CD4-positive, alpha-beta T cell treated with Interleukin-6 for 4 hours (primary cell): ENCODE data around the gene ALDH1A1.
"Not testable (repeated sequence)": the region's sequence is repeated elsewhere in the genome, so short reads cannot be mapped to it uniquely, and the experiment has no call there.

ENCODE experiments used
- DNase-seq: peaks from one replicate; pipeline ENCODE4 v3.0.0-alpha.2; 2020; ENCODE audit warnings: mixed read lengths

The ALDH1A1 gene

GRCh38 chr9:72978744-72979143 lies 25.9 kb upstream of the ALDH1A1 start:
- DNase-seq = no peak

DNA sequence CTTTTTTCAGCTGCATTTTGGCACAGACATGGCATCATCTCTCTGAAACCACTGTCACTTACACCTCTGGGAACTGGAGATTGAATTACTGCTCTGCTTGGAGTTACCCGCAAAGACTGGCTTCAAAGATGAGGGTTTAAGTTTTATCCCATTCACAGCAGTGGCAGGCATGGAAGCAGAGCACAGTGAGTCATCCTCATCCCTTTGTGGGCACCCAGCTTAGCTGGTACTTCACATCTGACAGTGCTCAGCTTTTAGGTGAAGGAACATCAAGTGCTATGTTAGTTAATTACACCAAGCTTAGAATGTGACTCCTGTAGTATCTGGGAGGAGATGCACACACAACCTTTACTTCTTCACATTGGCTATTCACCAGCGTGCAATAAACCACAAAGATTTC lies 24.8 kb upstream of the ALDH1A1 start:
- no peak for DNase-seq

DNA sequence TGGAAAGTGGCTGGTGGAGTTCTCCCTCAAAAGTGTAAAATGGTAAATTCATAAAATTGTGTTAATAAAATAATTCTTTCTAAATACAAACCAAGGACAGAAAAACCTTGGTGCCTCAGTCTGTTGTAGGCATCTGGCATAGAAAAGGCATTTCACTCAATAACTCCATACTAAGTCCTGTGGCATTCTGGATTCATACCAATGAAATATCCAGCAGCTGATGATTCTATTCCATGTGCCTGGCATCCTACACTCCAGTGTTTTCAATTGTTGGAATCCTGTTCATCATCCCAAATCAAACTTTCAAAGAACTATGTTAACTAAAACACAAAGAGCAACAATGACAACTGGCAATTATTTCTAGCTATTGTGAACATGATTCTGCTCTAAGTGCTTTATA lies 21.6 kb upstream of the ALDH1A1 start:
- DNase-seq = no peak

DNA sequence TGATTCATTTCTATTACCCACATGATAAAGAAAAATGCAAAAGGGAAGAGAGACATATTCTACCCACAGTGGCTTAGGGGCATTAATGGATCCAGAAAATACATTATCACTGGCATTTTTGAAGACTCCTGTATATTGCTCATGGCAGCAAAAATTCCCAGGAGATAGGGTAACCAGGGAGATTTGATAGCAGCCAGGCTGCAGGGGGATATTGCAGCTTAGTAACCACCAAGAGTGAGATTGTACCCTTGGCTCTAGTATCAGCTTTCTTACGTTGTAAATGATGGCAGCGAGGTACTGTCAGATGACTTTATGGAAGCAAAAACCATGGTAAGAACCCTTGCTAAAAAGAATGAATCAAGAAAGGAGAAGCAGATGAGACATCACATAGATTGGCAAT lies 19.8 kb upstream of the ALDH1A1 start:
- DNase-seq = no peak

- no peak for DNase-seq
Measured at GRCh38 chr9:72971411-72971810, 18.6 kb upstream of the ALDH1A1 start.

- no peak for DNase-seq
Measured at GRCh38 chr9:72960446-72960845, 7.6 kb upstream of the ALDH1A1 start.

GRCh38 chr9:72958485-72959281 lies 5.8 kb upstream of the ALDH1A1 start:
- DNase-seq = no peak

GRCh38 chr9:72955571-72955970 lies 2.7 kb upstream of the ALDH1A1 start:
- DNase-seq = no peak

DNA sequence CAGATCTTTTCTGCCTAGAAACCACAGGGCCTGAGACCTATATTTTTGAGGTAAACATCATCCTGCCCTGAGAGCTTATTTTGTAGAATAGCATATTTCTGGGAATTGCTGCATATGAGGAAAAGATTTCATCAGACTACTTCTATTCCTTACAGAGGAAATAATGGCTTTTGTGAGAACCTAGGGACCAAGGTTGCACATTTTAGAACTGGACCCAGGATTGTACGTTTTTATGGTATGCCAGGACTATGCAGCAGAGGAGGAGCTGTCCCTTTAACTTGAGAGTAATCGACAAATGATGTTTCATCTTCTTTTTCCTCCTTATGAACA lies 2.2 kb upstream of the ALDH1A1 start:
- DNase-seq = no peak

DNA sequence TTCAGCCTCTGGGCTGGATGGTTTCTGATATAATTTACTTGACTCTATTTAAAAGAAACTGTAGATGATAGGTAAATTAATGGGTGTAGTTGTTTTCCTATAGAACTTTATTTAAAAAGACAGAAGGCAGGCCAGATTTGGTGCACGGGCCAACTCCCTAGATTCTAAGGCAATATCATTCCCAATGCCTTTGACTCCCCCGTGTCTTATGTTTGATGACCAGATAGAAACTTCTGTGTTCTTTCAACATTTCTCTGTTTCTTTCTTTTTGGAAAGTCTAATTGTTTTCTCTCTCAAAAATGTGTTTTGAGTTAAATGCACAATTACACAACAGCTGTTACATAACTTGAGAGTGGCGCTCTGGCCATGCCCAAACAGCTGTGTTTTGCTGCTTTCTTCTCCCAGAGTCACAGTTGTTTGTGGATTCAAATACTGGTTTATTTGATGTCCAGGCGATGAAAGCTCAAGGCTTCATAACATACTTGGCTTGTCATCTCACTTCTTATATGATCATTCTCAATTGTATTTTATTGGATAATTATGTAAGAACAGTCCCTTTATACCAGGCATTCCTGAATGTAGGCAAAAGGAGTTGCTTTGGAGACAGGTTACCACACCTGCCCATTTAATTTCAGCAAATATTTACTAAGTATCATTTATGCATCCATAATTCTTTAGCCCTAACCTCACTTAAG lies 1.7 kb upstream of the ALDH1A1 start:
- DNase-seq = no peak

GRCh38 chr9:72952381-72952690 lies 517 bp downstream of the ALDH1A1 start:
- DNase-seq = no peak

DNA sequence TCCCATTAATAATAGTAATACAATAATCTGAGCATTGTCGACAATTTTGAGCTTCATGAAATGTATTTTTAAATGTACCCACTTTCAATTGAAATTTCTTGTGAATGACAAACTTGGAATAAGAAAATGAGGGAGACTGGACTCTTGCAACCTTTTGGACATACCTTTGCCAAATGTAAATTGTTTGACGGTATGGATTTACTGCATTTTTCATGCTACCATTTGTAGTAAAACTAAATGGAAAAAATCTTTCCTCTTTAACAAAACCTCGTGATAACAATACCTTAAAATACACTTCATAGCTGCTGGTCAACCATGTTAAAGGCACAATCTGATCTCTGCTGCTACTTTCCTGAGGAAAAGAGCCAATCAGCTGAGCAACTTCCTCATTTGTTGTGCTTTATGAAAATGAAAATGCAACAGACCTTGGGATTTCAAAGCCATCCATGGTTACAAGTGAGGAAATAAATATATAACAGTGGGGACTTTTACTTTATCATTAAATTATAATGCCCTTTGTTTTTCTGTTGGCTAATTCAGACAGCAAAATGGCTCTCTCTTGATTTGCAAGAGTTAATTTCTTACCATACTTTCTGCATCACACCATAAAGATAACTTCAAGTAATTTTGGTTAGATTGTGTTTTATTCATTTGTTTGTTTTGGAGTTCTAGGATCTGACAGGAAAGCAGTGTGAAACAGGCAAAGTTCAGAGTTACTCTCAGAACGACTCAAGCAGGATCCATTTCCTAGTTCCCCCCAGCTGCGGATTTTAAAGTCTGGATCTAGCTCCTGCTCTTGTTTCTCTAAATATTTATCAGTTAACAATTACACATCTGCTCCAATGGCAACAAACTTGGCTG lies 1.1 kb downstream of the ALDH1A1 start:
- DNase-seq = no peak

DNA sequence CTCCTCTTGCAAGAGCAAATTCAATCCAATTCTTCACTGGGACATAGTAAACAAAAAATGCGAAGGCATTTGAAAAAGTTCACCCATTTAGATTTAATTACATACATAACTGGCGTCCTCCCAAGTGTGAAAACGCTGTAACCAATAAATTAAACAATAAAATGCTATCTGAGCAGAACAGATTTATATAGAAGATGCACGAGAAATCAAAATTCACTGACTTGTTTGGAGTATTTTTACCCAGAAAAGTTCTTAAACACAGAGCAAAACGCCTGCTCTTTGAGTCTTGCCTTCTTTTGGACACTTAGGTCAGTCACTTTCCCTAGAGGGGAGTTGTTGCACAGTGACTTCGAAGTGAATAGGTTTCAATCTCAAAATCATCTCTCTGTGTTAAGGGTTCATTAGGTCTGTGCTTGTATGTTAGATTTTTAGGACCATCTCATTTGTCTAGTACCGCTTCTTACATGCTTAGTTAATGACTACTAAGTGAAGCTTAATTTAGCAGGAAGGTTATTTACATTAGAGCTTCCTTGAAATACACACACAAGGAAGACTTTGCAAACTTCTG lies 1.9 kb downstream of the ALDH1A1 start:
- DNase-seq = no peak

DNA sequence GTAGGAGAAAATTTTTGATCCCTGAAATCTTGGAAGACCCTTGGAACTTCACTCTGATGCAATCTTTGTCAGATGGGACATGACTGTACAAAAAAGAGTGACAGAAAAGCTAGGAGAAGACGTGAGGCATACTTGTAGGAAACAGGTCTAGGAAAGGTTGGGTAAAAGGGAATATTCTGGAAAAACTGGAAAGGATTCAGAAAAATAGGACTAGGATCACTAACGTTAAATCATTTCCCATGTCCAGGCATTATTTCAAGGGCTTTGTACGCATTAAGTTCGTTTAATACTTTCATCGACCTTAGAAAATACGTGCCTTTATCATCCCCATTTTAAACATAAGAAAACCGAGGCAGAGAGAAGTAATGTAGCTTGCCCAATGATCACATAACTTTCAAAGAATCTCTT lies 2.9 kb downstream of the ALDH1A1 start:
- no peak for DNase-seq

- DNase-seq = no peak
Measured at GRCh38 chr9:72949244-72949582, 3.6 kb downstream of the ALDH1A1 start.

- DNase-seq = no peak
Measured at GRCh38 chr9:72948575-72949243, 4.1 kb downstream of the ALDH1A1 start.

- DNase-seq = no peak
Measured at GRCh38 chr9:72947984-72948465, 4.8 kb downstream of the ALDH1A1 start.

- no peak for DNase-seq
Measured at GRCh38 chr9:72946821-72947220, 6.0 kb downstream of the ALDH1A1 start.

DNA sequence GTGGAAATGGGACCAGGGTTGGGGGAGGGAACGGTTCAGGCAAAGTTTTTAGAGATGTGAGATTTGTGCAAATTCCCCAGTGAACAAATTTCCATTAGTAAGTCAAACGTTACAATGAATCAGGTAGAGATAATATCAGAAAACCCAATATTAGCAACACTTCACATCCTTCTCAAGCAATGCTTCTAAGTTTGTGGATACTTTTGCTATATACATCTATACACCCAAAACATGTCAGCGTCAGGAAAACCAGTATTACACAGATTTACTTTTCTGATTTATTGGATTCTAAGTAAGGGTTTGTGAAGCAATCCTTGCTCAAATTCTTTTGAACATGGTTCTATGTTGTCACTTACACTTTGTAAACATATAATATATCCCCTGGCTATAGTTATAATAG lies 6.5 kb downstream of the ALDH1A1 start:
- DNase-seq = no peak

DNA sequence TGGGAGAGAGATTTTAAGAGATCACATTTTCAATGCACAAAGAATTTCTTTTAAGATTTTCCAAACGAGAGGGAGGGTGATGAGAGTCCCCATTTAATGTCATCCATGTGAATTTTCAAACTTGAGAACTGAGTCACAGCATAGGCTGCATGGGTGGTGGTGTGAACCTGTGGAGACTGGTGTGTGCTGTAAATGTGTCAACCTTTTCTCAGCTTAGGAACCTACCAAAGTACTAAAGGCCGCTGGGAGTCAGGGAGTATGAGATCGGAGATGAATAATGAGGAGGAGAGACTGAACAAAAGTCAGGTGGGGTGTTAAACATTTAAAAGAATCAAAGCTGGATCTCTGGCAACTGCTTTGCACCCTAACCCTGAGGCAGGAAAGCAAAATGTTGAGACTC lies 7.5 kb downstream of the ALDH1A1 start:
- DNase-seq = no peak

DNA sequence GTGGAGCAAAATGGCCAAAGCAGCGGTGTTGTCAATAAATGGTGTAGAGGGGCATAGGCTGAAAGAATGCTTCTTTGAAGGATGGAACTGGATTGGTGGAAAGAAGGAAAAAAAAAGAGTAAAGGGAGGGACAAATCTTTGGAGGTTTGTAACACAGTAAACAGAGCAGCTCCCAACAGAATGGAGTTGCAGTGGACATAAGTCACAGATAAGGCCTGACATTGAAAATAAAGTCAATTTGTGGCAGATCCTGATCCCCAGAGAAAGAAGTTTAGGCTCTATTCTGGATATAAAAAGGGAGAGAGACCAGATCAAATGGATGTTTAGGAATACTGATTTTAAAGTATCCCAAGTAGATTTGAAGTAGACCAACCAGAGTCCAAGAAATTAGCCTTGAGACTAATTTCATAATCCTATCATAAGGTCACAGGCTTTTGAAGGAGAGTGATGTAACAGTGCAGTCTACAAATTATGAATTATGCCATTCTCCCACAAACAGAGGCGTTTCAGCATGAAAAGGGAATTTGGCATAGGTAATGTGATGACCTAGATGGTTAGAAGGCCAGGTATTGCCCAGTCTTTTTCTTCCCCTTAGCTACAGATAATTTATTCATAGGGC lies 8.9 kb downstream of the ALDH1A1 start:
- DNase-seq = no peak

DNA sequence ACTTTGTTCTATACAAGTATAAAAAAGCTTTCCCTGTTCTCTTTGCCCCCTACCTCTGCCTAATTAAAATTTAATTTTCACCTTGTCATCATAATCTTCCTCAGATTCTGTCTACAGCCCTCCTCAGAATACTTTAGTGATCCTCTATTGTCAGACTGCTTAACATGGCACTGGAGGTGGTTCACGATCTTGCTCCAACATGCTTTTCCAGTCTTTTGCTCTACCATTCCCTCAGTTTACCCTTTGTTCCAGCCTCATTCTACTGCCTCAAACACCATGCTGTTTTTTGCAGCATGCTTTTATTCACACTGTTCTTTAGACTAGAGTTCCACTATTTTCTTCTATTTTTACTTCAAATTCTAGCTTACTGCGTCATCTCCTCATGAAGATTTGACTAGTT lies 10.4 kb downstream of the ALDH1A1 start:
- DNase-seq = no peak

GRCh38 chr9:72939581-72939980 lies 13.3 kb downstream of the ALDH1A1 start:
- not testable (repeated sequence) for DNase-seq
